ENCODE measurements around the gene ERMARD.

GRCh38 chr6:169786349-169786748 lies 34.9 kb downstream of the ERMARD start:
- TF ChIP-seq CTCF (IDR thresholded peaks at IDR 0.05) (no peak), CREB1 (CRISPR knock-in tag; IDR thresholded peaks at IDR 0.05) (no peak), ETV6 (CRISPR knock-in tag; IDR thresholded peaks at IDR 0.05) (no peak), NR2C2 (CRISPR knock-in tag; IDR thresholded peaks at IDR 0.05) (no peak), SP1 (CRISPR knock-in tag; conservative IDR thresholded peaks at IDR 0.05) (no peak), ZNF138 (CRISPR knock-in tag; conservative IDR thresholded peaks at IDR 0.05) (no peak), ZNF281 (CRISPR knock-in tag; IDR thresholded peaks at IDR 0.05) (no peak)
- TF ChIP-seq, protein P1, sequence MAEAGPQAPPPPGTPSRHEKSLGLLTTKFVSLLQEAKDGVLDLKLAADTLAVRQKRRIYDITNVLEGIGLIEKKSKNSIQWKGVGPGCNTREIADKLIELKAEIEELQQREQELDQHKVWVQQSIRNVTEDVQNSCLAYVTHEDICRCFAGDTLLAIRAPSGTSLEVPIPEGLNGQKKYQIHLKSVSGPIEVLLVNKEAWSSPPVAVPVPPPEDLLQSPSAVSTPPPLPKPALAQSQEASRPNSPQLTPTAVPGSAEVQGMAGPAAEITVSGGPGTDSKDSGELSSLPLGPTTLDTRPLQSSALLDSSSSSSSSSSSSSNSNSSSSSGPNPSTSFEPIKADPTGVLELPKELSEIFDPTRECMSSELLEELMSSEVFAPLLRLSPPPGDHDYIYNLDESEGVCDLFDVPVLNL (CRISPR knock-in tag; IDR thresholded peaks at IDR 0.05; ENCODE audit: borderline replicate concordance, low read depth): no peak
- TF ChIP-seq, protein P2, sequence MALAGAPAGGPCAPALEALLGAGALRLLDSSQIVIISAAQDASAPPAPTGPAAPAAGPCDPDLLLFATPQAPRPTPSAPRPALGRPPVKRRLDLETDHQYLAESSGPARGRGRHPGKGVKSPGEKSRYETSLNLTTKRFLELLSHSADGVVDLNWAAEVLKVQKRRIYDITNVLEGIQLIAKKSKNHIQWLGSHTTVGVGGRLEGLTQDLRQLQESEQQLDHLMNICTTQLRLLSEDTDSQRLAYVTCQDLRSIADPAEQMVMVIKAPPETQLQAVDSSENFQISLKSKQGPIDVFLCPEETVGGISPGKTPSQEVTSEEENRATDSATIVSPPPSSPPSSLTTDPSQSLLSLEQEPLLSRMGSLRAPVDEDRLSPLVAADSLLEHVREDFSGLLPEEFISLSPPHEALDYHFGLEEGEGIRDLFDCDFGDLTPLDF (CRISPR knock-in tag; IDR thresholded peaks at IDR 0.05): no peak
- TF ChIP-seq, protein P3, sequence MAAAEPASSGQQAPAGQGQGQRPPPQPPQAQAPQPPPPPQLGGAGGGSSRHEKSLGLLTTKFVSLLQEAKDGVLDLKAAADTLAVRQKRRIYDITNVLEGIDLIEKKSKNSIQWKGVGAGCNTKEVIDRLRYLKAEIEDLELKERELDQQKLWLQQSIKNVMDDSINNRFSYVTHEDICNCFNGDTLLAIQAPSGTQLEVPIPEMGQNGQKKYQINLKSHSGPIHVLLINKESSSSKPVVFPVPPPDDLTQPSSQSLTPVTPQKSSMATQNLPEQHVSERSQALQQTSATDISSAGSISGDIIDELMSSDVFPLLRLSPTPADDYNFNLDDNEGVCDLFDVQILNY (CRISPR knock-in tag; IDR thresholded peaks at IDR 0.05): no peak

Measured in WTC11 (cell line).